Measurements from ENCODE around the gene CLEC16A. TPM values are rescaled to one million over a fixed set of nuclear protein-coding genes. Genes with fewer than 3 reads are reported as not detected.
"Not testable (repeated sequence)": the region's sequence is repeated elsewhere in the genome, so short reads cannot be mapped to it uniquely, and the experiment has no call there.

CLEC16A gene
- total RNA-seq, 1 donor from 2014 or later: 19.8 TPM

DNA sequence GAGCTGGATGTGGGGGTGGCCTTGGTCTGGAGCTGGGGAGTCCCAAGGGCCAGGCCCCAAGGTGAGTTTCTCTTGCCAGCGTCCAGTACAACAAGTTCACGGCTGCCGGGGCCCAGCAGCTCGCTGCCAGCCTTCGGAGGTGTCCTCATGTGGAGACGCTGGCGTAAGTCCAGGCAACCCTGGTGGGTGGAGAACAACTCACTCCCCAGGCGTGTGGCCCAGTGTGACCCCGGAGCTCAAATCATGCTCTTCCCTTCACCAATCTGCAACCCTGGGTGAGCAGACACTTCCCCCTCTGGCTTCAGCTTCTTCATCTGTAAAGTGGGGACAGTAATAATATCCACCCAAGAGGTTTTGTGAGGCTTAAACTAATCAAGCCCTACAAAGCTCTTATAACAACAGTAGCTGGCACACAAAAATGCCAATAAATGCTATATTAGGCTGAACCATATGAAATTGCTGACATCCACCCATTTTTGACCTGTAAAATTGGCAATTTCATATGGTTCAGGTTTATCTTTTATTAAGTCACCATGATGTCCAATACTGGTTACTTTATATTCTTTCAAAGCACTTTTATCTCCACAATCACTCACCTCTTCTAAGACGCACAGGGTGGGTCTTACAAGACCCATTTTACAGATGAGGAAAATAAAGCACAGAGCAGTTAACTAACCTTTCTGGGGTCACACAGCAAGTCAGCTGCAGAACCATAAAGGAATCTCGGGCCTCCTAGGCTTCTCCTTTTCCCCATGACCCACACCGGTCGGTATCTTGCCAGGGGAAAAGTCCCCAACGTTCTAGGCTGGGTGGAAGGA is 21.8 kb upstream of the CLEC16A start:
- peaks cover 6% of the 10 kb centered on the region for H3K27me3 ChIP-seq (ENCODE audit: control insufficient read depth, insufficient read depth, low read length)
- H3K4me3 ChIP-seq (ENCODE audit: low read depth, low read length): no peak overlapping the region
- H3K36me3 ChIP-seq (ENCODE audit: control insufficient read depth, insufficient read depth, low read length): no peaks in the 10 kb centered on the region
- DNase-seq (ENCODE audit: low read depth): no peak
- no peak for TF ChIP-seq CTCF (IDR thresholded peaks at IDR 0.05; ENCODE audit: insufficient read depth, low read length, poor library complexity, severe bottlenecking)

- H3K36me3 ChIP-seq (ENCODE audit: control insufficient read depth, insufficient read depth, low read length): peaks cover 2% of the 10 kb centered on the region
- DNase-seq (ENCODE audit: low read depth): no peak
- no peak for TF ChIP-seq CTCF (IDR thresholded peaks at IDR 0.05; ENCODE audit: insufficient read depth, low read length, poor library complexity, severe bottlenecking)
- H3K27me3 ChIP-seq (ENCODE audit: control insufficient read depth, insufficient read depth, low read length): peaks cover 2% of the 10 kb centered on the region
- no peak overlapping the region for H3K4me3 ChIP-seq (ENCODE audit: low read depth, low read length)
Measured at GRCh38 chr16:10923146-10923649, 21.2 kb upstream of the CLEC16A start.

- no peak overlapping the region for H3K4me3 ChIP-seq (ENCODE audit: low read depth, low read length)
- peaks cover 2% of the 10 kb centered on the region for H3K36me3 ChIP-seq (ENCODE audit: control insufficient read depth, insufficient read depth, low read length)
- no peak for TF ChIP-seq CTCF (IDR thresholded peaks at IDR 0.05; ENCODE audit: insufficient read depth, low read length, poor library complexity, severe bottlenecking)
- no peaks in the 10 kb centered on the region for H3K27me3 ChIP-seq (ENCODE audit: control insufficient read depth, insufficient read depth, low read length)
- no peak for DNase-seq (ENCODE audit: low read depth)
Measured at GRCh38 chr16:10923650-10924214, 20.6 kb upstream of the CLEC16A start.

DNA sequence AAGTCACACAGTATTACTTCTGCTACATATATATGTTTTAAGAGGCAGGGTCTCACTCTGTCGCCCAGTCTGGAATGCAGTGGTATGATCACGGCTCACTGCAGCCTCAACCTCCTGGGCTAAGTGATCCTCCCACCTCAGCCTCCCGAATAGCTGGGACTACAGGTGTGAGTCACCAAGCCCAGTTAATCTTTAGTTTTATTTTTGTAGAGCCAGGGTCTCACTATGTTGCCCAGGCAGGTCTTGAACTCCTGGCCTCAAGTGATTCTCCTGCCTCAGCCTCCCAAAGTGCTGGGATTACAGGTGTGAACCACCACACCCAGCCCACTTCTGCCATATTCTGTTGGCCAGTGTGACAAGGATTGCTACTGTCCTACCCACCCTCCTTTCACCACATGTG is 19.1 kb upstream of the CLEC16A start:
- not testable (repeated sequence) for H3K4me3 ChIP-seq (ENCODE audit: low read depth, low read length); H3K36me3 ChIP-seq (ENCODE audit: control insufficient read depth, insufficient read depth, low read length); DNase-seq (ENCODE audit: low read depth); H3K27me3 ChIP-seq (ENCODE audit: control insufficient read depth, insufficient read depth, low read length)

- peaks cover 2% of the 10 kb centered on the region for H3K36me3 ChIP-seq (ENCODE audit: control insufficient read depth, insufficient read depth, low read length)
- no peak for TF ChIP-seq CTCF (IDR thresholded peaks at IDR 0.05; ENCODE audit: insufficient read depth, low read length, poor library complexity, severe bottlenecking)
- DNase-seq (ENCODE audit: low read depth): no peak
- no peak overlapping the region for H3K4me3 ChIP-seq (ENCODE audit: low read depth, low read length)
- H3K27me3 ChIP-seq (ENCODE audit: control insufficient read depth, insufficient read depth, low read length): no peaks in the 10 kb centered on the region
Measured at GRCh38 chr16:10926094-10926493, 18.3 kb upstream of the CLEC16A start.

- no peak for TF ChIP-seq CTCF (IDR thresholded peaks at IDR 0.05; ENCODE audit: insufficient read depth, low read length, poor library complexity, severe bottlenecking)
- H3K36me3 ChIP-seq (ENCODE audit: control insufficient read depth, insufficient read depth, low read length): peaks cover 2% of the 10 kb centered on the region
- H3K4me3 ChIP-seq (ENCODE audit: low read depth, low read length): no peak overlapping the region
- DNase-seq (ENCODE audit: low read depth): no peak
- no peaks in the 10 kb centered on the region for H3K27me3 ChIP-seq (ENCODE audit: control insufficient read depth, insufficient read depth, low read length)
Measured at GRCh38 chr16:10926867-10927266, 17.5 kb upstream of the CLEC16A start.
